ENCODE results near the gene RPLP1.
"Not testable (repeated sequence)": the region's sequence is repeated elsewhere in the genome, so short reads cannot be mapped to it uniquely, and the experiment has no call there.

The RPLP1 gene

DNA sequence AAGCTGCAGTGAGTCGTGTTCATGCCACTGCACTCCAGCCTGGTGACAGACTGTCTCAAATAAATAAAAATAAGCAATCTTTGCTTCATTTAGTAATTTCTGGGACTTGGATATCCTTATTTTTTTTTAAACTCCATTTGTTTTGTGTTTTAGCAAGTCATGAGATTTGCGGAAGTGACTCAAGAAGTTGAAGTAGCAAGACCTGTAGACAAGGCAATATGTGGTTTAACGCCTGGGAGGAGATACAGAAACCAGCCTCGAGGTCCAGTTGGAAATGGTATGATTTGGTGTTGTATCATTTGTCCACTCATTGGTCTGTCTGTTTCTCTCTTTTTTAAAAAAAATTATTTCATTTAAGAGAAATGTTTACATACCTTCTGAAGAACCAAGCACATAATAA is 16.6 kb upstream of the RPLP1 start:
- no peak overlapping the region for H3K4me3 ChIP-seq (ENCODE audit: low read depth, low read length)
- no peak for DNase-seq (ENCODE audit: low read depth)
- TF ChIP-seq, protein P1, sequence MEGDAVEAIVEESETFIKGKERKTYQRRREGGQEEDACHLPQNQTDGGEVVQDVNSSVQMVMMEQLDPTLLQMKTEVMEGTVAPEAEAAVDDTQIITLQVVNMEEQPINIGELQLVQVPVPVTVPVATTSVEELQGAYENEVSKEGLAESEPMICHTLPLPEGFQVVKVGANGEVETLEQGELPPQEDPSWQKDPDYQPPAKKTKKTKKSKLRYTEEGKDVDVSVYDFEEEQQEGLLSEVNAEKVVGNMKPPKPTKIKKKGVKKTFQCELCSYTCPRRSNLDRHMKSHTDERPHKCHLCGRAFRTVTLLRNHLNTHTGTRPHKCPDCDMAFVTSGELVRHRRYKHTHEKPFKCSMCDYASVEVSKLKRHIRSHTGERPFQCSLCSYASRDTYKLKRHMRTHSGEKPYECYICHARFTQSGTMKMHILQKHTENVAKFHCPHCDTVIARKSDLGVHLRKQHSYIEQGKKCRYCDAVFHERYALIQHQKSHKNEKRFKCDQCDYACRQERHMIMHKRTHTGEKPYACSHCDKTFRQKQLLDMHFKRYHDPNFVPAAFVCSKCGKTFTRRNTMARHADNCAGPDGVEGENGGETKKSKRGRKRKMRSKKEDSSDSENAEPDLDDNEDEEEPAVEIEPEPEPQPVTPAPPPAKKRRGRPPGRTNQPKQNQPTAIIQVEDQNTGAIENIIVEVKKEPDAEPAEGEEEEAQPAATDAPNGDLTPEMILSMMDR (IDR thresholded peaks at IDR 0.05; ENCODE audit: low read depth, low read length, missing control alignments): no peak

DNA sequence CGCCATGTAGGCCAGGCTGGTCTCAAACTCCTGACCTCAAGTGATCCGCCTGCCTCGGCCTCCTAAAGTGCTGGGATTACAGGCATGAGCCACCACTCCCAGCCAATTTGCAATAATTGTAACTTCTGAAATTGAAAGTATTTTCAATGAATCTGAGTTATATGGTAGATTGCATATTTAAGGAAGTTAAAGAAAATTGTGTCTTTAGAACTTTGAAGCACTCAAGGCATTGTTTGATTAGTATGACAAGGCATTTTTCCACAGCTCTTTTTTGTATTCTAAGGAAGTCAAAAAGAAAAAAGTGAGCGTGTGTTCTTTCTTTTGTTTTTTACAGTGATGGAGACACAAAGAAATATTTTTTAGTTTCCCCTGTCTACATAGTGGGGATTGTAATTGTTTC is 15.7 kb upstream of the RPLP1 start:
- no peak for DNase-seq (ENCODE audit: low read depth)
- no peak overlapping the region for H3K4me3 ChIP-seq (ENCODE audit: low read depth, low read length)
- TF ChIP-seq, protein P1 (IDR thresholded peaks at IDR 0.05; ENCODE audit: low read depth, low read length, missing control alignments): no peak

DNA sequence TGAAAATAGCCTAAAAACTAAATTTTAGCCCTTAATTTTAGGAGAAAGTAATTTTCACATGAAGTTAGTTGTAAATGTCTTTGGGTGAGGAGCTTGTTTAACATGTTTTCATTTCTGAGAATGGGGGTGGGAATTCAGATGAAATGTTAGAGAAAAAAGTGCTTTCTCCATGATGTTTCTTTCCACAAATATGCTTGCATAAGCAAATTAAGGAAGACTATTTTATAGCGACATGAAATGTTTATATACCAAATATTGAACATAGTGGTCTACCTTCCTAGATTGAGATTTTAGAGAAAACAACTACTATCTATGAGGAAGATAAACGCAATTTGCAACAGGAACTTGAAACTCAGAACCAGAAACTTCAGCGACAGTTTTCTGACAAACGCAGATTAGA is 13.0 kb upstream of the RPLP1 start:
- H3K4me3 ChIP-seq (ENCODE audit: low read depth, low read length): no peak overlapping the region
- DNase-seq (ENCODE audit: low read depth): no peak
- TF ChIP-seq, protein P1 (IDR thresholded peaks at IDR 0.05; ENCODE audit: low read depth, low read length, missing control alignments): no peak

DNA sequence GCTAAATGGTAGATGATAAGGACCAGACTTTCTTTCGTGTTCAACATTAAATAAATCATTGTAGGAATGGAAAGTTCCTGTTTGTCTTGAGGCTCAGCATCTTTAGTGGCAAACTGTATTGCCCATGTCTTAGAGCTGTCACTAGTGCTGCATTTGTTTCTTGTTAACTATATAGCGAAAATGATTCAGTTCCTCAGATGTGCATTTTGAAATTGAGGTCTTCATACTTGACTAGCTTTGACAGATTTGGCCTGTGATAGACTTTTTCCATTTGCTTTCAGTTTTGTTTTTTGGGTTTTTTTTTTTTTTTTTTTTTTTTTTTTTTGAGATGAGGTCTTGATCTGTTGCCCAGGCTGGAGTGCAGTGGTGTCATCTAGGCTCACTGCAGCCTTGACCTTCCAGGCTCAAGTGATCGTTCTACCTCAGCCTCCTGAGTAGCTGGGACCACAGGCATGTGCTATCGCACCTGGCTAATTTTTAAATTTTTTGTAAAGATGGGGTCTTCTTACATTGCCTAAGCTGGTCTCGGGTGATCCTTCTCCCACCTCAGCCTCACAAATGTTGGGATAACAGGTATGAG is 9.5 kb upstream of the RPLP1 start:
- H3K4me3 ChIP-seq (ENCODE audit: low read depth, low read length): no peak overlapping the region; the same call in 1 of the 2 replicates
- DNase-seq (ENCODE audit: low read depth): no peak
- TF ChIP-seq, protein P1 (IDR thresholded peaks at IDR 0.05; ENCODE audit: low read depth, low read length, missing control alignments): no peak

DNA sequence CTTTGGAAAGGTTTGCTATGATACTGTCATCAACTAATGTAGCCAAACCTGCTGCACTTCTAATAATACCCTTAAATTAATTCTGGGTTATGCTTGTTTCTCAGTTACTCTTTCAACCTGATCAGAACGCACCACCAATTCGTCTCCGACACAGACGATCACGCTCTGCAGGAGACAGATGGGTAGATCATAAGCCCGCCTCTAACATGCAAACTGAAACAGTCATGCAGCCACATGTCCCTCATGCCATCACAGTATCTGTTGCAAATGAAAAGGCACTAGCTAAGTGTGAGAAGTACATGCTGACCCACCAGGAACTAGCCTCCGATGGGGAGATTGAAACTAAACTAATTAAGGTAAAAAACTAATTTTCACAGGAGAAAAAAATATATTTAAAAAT is 7.9 kb upstream of the RPLP1 start:
- TF ChIP-seq, protein P1 (IDR thresholded peaks at IDR 0.05; ENCODE audit: low read depth, low read length, missing control alignments): no peak
- no peak for DNase-seq (ENCODE audit: low read depth)
- H3K4me3 ChIP-seq (ENCODE audit: low read depth, low read length): no peak overlapping the region

DNA sequence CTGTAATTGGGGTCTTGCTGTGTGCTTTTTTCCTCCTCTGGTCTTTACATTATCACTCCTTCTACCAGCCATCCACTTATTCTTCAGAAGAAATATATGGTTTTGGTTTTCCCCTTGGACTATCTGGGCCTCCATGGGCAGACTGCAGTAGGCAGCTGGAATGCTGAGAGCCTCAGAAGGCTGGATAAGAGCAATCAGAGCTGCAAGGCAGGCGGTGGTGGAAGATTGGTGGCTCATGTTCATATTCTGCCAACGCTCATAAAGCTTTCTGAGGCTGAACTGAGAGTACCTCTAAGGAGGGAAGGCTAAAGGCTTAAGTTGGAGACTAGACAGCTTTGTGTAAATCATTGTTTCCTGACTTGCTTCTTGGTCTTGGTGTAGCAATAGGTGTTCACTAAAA is 5.7 kb upstream of the RPLP1 start:
- H3K4me3 ChIP-seq (ENCODE audit: low read depth, low read length): no peak overlapping the region
- DNase-seq (ENCODE audit: low read depth): no peak
- TF ChIP-seq, protein P1 (IDR thresholded peaks at IDR 0.05; ENCODE audit: low read depth, low read length, missing control alignments): no peak

DNA sequence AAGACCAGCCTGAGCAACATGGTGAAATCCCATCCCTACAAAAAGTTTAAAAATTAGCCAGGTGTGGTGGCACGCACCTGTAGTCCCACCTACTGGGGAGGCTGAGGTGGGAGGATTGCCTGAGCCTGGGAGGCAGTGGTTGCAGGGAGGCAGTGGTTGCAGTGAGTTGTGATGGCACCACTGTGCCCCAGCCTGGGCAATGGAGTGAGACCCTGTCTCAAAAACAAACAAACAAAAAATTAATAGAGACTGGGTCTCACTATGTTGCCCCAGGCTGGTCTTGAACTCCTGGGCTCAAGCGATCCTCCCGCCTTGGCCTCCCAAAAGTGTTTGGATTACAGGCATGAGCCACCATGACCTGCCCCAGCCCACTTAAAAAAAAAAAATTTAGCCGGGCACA is 2.4 kb upstream of the RPLP1 start:
- DNase-seq (ENCODE audit: low read depth); H3K4me3 ChIP-seq (ENCODE audit: low read depth, low read length): not testable (repeated sequence)

All from GM12864 (cell line).